Neural crest cell (in vitro differentiated cells): ENCODE results near the gene ARHGAP20. TPM values are rescaled to one million over a fixed set of nuclear protein-coding genes. Genes with fewer than 3 reads are reported as not detected.

Experiments used
- DNase-seq: peaks from one replicate; pipeline ENCODE4 v3.0.0; 2021; ENCODE audit warnings: low read depth, mixed read lengths, low spot score
- H3K27ac Mint-ChIP-seq: one replicate; pipeline ENCODE4 v1.8.0; 2021; ENCODE audit warnings: mild to moderate bottlenecking, mixed read lengths; ENCODE audit not compliant: unreplicated experiment
- H3K27me3 Mint-ChIP-seq: 2 replicates; pipeline ENCODE4 v1.8.0; 2021; ENCODE audit warnings: low read depth, mild to moderate bottlenecking, mixed read lengths
- H3K36me3 Mint-ChIP-seq: 2 replicates; pipeline ENCODE4 v1.8.0; 2021; ENCODE audit warnings: low read depth, mild to moderate bottlenecking, mixed read lengths
- H3K4me1 Mint-ChIP-seq: 2 replicates; pipeline ENCODE4 v1.8.0; 2021; ENCODE audit warnings: mixed read lengths
- H3K4me3 Mint-ChIP-seq: one replicate; pipeline ENCODE4 v1.8.0; 2021; ENCODE audit warnings: mild to moderate bottlenecking, mixed read lengths
- H3K9me3 Mint-ChIP-seq: 2 replicates; pipeline ENCODE4 v1.8.0; 2021; ENCODE audit warnings: mixed read lengths
- CTCF ChIP-seq: fragments of 200-600 bp; sonication (generic); conservative IDR thresholded peaks from 2 replicates; pipeline ENCODE4 v1.5.0; 2021; ENCODE audit warnings: antibody characterized with exemption, mild to moderate bottlenecking
- total RNA-seq: library from RNA; stranded (reverse); gene quantifications from 2 replicates; pipeline ENCODE4 v1.2.1, GENCODE V29; 2021

ARHGAP20 gene
- total RNA-seq, 1 donor from 2014 or later: 0.23 TPM

GRCh38 chr11:110582728-110583432 lies 129.4 kb downstream of the ARHGAP20 start:
- peaks cover 23% of the 10 kb centered on the region for H3K4me1 Mint-ChIP-seq
- H3K36me3 Mint-ChIP-seq: no peaks in the 10 kb centered on the region
- no peak for DNase-seq
- no peak overlapping the region for H3K27ac Mint-ChIP-seq
- no peak for TF ChIP-seq CTCF
- no peak overlapping the region for H3K4me3 Mint-ChIP-seq
- no peaks in the 10 kb centered on the region for H3K9me3 Mint-ChIP-seq
- H3K27me3 Mint-ChIP-seq: no peaks in the 10 kb centered on the region

GRCh38 chr11:110580571-110580970 lies 131.7 kb downstream of the ARHGAP20 start:
- no peaks in the 10 kb centered on the region for H3K9me3 Mint-ChIP-seq
- DNase-seq: no peak
- H3K36me3 Mint-ChIP-seq: no peaks in the 10 kb centered on the region
- no peak overlapping the region for H3K4me3 Mint-ChIP-seq
- H3K4me1 Mint-ChIP-seq: peaks cover 20% of the 10 kb centered on the region
- no peak for TF ChIP-seq CTCF
- no peak overlapping the region for H3K27ac Mint-ChIP-seq
- no peaks in the 10 kb centered on the region for H3K27me3 Mint-ChIP-seq

- Mint-ChIP-seq H3K36me3 (no peaks in the 10 kb centered on the region), H3K4me3 (no peak overlapping the region), H3K4me1 (no peaks in the 10 kb centered on the region), H3K27ac (no peak overlapping the region), H3K9me3 (no peaks in the 10 kb centered on the region), H3K27me3 (no peaks in the 10 kb centered on the region)
- TF ChIP-seq CTCF: no peak
- DNase-seq: no peak
Measured at GRCh38 chr11:110573411-110573810, 138.8 kb downstream of the ARHGAP20 start.

GRCh38 chr11:110571081-110571720 lies 141.0 kb downstream of the ARHGAP20 start:
- H3K4me1 Mint-ChIP-seq: no peaks in the 10 kb centered on the region
- no peak overlapping the region for H3K4me3 Mint-ChIP-seq
- TF ChIP-seq CTCF: no peak
- no peaks in the 10 kb centered on the region for H3K36me3 Mint-ChIP-seq
- no peak for DNase-seq
- no peaks in the 10 kb centered on the region for H3K9me3 Mint-ChIP-seq
- H3K27ac Mint-ChIP-seq: no peak overlapping the region
- no peaks in the 10 kb centered on the region for H3K27me3 Mint-ChIP-seq

- Mint-ChIP-seq H3K4me1 (peaks cover 12% of the 10 kb centered on the region), H3K27me3 (no peaks in the 10 kb centered on the region)
Measured at GRCh38 chr11:110566577-110566976, 145.7 kb downstream of the ARHGAP20 start.

More at GRCh38 chr11:110566577-110566976, 145.7 kb downstream of the ARHGAP20 start:
- no peaks in the 10 kb centered on the region for H3K36me3 Mint-ChIP-seq
- no peak overlapping the region for H3K27ac Mint-ChIP-seq
- H3K9me3 Mint-ChIP-seq: no peaks in the 10 kb centered on the region
- DNase-seq: no peak
- no peak for TF ChIP-seq CTCF
- no peak overlapping the region for H3K4me3 Mint-ChIP-seq
